SK-N-DZ (cell line): ENCODE measurements around the gene ZACN.
A peak's percentile ranks its signal among the peaks of the same experiment; 100 is the strongest.
"Not testable (repeated sequence)": the region's sequence is repeated elsewhere in the genome, so short reads cannot be mapped to it uniquely, and the experiment has no call there.

ENCODE experiments used
- DNase-seq: peaks from one replicate; pipeline ENCODE4 v3.0.0-alpha.2; 2015; ENCODE audit warnings: low spot score

Gene ZACN

GRCh38 chr17:76053246-76054111 lies 25.5 kb upstream of the ZACN start:
- no peak for DNase-seq

DNA sequence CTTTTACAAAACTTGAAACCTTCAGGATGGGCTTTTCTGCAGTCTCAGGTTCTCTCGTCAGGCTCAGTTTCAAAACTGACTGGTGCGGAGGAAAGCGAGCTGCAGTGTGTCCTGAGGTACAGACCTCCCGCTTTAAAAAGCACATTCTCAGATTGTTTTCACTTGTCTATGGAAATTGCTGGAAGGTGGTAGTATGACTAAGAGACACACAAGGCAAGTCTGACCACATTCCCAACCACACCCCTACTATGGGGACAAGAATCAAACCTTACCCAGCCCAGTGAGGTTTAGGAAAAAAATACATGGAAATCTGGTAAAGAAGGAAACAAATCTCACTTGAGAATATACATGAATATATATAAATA lies 24.9 kb upstream of the ZACN start:
- no peak for DNase-seq

DNA sequence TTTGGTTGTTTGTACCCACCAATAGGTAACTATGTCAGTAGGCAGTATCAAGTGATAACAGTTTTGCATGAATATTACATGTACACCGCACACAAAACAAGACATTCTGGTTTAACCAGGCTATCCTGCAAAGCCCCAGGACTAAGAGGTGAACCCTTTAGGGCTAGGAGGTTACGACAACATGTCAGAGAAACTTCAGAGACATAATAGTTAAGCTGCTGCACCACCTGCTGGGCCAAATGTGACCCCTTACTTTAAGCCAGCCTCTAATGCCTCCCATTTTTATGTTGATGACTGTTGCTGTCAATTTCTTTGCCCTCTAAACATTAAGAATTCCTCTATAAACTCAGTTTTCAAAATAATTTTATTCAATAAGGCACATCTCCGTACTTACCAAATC lies 22.1 kb upstream of the ZACN start:
- no peak for DNase-seq

DNA sequence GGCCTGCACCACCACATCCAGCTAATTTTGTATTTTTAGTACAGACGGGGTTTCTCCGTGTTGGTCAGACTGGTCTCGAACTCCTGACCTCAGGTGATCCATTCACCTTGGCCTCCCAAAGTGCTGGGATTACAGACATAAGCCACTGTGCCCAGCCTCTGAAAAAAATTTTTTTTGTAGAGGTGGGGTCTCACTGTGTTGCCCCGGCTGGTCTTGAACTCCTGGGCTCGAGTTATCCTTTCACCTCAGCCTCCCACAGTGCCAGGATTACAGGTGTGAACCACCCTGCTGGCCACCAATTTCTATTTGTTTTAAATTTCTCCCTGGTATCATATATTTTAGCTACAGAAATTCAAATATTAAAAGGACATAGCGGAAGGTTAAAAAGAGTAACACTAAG lies 20.7 kb upstream of the ZACN start:
- DNase-seq, result not testable (repeated sequence)

GRCh38 chr17:76063875-76064546 lies 15.0 kb upstream of the ZACN start:
- no peak for DNase-seq

GRCh38 chr17:76065775-76066174 lies 13.2 kb upstream of the ZACN start:
- DNase-seq, result no peak

DNA sequence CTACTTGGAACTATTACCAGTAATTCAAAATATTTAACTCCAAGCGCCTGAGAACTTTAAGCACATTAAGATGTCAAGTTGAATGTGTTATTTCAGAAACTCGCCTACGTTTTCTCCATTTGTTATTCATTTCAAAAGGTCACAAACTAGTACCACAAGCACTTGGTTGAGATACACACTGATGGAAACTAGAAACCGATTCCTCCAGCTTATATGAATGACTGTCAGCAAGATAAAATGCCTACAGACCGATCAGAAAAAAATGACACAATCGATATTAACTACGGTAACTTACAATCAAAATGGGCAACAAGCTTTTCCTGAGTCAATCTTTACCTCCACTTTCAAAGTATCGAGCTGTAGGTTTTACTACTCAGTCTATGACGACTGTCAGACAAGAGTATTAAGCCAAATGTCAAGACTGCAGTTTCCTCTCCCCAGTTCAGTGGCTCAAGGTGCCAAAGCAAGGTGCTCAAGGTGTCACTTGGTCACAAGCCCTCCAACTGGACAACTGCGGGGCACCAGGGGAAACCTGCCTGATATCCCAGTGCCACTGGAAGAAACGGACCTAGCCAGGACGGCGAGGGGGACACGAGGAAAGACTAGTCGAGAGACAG lies 7.3 kb upstream of the ZACN start:
- no peak for DNase-seq

GRCh38 chr17:76072148-76072858 lies 6.7 kb upstream of the ZACN start, which contains the start of gene SRP68:
SRP68 (minus strand) TSS chr17:76072517; CDS start chr17:76072491, 26 bp downstream.
- peak; percentile 96 for DNase-seq

DNA sequence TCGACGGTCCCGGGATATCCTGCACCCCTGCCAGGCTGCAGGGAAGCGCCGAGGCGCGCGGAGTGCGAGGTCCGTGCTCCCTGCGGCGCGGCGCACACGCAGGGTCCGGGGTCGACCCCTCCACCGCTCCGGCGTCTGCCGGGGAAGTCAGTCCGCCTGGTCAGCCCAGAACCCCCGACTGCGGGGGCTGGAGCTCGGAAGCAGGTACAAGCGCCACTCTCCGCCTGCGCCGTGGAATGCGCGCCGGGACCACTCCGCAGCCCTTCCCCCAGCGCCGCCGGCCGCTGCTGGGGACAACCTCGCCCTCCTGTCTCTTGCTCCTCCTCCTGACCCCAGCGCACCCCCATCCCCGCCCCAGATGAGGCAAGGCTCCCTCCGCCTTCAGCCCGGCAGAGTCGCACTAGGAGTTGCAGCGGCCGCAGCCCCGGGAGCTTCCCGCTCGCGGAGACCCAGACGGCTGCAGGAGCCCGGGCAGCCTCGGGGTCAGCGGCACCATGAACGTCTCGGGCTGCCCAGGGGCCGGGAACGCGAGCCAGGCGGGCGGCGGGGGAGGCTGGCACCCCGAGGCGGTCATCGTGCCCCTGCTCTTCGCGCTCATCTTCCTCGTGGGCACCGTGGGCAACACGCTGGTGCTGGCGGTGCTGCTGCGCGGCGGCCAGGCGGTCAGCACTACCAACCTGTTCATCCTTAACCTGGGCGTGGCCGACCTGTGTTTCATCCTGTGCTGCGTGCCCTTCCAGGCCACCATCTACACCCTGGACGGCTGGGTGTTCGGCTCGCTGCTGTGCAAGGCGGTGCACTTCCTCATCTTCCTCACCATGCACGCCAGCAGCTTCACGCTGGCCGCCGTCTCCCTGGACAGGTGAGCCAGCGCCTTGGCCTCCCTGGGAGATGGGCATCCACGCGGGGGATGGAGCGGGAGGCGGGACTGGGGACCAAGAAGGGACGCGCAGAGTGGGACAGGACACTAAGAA lies 4.3 kb upstream of the ZACN start, which contains the start of gene GALR2:
Gene GALR2 (plus strand): TSS at position 392 of the 974 bp plus-strand sequence. CDS start 103 bp downstream, at position 495.
- DNase-seq, result no peak

- DNase-seq, result peak; percentile 46
Measured at GRCh38 chr17:76075364-76076145, 3.4 kb upstream of the ZACN start.

DNA sequence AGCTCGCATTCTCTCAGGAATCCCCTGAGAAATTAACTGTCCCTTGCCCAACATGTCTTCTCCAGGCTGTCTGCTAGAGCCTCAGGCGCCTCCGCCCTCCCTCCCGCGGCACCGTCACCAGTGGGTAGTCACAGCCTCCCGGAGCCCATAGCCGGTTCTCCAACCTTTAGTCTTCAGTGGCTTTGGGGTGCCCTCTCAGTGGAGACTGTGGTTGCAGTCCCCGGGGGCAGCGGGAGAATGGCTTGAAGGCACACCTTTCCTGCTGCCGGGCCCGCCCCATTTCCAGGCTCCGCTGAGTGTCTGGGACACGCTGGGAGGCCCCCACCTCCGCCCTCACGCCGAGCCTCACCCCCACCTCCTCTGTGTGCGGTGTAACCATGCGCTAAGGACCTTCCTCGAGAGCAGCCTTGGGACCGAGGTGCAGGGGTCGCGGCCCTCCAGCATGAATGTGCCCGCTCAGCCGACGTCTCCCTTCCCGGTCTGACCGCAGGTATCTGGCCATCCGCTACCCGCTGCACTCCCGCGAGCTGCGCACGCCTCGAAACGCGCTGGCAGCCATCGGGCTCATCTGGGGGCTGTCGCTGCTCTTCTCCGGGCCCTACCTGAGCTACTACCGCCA lies 2.7 kb upstream of the ZACN start:
- DNase-seq, result no peak

- no peak for DNase-seq
Measured at GRCh38 chr17:76076765-76077583, 2.0 kb upstream of the ZACN start.

GRCh38 chr17:76077584-76078110 lies 1.3 kb upstream of the ZACN start:
- DNase-seq, result peak; percentile 64

- not testable (repeated sequence) for DNase-seq
Measured at GRCh38 chr17:76078370-76078769, 612 bp upstream of the ZACN start.

DNA sequence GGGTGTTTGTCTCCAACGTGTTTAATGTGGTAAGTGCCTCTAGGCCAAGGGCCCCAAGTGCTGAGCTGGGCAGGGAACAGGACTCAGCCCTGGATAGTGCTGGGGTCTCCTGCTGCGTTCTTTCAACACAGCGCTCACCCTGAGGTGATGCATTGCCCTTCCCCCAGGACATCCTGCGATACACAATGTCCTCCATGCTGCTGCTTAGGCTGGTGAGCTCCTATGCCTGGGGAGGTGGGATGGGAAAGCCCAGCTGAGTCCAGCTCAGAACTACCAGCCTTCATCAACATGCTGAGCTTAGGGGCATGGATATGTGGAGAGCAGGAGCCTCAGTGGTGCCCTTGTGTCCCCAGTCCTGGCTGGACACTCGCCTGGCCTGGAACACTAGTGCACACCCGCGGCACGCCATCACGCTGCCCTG lies 563 bp downstream of the ZACN start:
- DNase-seq, result no peak

- DNase-seq, result peak; percentile 67
Measured at GRCh38 chr17:76079956-76080767, 1.2 kb downstream of the ZACN start.

DNA sequence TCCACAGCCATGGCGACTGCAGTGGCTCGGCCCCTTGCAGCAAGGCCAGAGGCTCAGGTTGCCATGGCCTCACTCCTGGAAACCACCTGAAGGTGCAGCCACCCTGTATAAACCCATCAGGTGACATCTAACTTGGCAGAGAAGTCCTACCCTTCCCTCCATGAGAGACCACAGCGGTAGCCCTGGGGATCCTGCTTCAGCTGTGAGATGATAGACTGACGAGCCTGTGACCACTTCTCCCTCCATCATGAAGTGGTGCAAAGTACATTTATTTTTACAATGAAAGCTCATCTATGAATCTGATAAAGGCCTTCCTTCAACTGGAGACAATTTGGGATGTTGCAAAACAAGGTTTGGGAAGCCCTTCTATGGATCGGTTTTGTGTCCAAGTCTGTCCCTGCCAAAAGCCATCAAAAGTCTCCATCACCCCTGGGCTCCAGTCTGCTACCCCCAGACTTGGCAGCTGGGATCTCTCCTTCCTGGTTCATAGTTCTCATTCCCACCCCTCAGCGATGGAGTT lies 1.8 kb downstream of the ZACN start:
- no peak for DNase-seq
